ENCODE results near the gene ZDHHC8.

DNA sequence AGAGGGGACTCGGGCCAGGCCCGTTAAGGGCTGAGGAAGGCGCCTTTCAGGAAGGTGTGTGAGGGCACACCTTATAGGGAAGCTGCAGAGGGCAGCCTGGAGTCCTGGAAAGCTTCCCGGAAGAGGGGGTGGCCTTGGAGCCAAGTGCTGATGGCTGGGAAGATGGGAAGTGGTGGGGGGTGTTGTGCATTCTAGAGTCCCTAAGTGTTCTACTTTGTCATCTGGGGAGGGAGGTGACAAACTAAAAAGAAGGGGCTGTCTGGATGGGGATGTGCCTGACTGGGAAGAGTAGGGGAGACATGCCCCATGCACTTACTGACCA, 6.8 kb downstream of the ZDHHC8 start:
- TF ChIP-seq, protein P1, sequence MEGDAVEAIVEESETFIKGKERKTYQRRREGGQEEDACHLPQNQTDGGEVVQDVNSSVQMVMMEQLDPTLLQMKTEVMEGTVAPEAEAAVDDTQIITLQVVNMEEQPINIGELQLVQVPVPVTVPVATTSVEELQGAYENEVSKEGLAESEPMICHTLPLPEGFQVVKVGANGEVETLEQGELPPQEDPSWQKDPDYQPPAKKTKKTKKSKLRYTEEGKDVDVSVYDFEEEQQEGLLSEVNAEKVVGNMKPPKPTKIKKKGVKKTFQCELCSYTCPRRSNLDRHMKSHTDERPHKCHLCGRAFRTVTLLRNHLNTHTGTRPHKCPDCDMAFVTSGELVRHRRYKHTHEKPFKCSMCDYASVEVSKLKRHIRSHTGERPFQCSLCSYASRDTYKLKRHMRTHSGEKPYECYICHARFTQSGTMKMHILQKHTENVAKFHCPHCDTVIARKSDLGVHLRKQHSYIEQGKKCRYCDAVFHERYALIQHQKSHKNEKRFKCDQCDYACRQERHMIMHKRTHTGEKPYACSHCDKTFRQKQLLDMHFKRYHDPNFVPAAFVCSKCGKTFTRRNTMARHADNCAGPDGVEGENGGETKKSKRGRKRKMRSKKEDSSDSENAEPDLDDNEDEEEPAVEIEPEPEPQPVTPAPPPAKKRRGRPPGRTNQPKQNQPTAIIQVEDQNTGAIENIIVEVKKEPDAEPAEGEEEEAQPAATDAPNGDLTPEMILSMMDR (IDR thresholded peaks at IDR 0.05; ENCODE audit: low read depth, low read length): no peak
- no peak for TF ChIP-seq EZH2phosphoT487 (IDR thresholded peaks at IDR 0.05; ENCODE audit: low read depth)

Measured in OCI-LY3 (cell line).